D721Med (cell line): ENCODE results near the gene STAC.

Experiments used
- DNase-seq: peaks from one replicate; pipeline ENCODE4 v3.0.0; 2011; ENCODE audit warnings: low spot score; ENCODE audit not compliant: insufficient read length
- FAIRE-seq: peaks from 2 replicates; lab custom pipeline; 2011; peaks lifted over from hg19 to GRCh38; lab: Jason Lieb, UNC
- CTCF ChIP-seq: IDR thresholded peaks from 2 replicates; pipeline ENCODE4 v1.5.1; 2012; ENCODE audit warnings: mild to moderate bottlenecking, control low read depth; ENCODE audit not compliant: insufficient read depth; ENCODE audit errors: missing control alignments

STAC gene

GRCh38 chr3:36579746-36580145 is 199.4 kb downstream of the STAC start:
- DNase-seq (no peak), FAIRE-seq (no peak)
- no peak for TF ChIP-seq CTCF

GRCh38 chr3:36580716-36581115 is 200.4 kb downstream of the STAC start:
- TF ChIP-seq CTCF, result no peak
- no peak for DNase-seq
- no peak for FAIRE-seq

GRCh38 chr3:36591959-36592358 is 211.7 kb downstream of the STAC start:
- TF ChIP-seq CTCF, result no peak
- FAIRE-seq (no peak), DNase-seq (no peak)

DNA sequence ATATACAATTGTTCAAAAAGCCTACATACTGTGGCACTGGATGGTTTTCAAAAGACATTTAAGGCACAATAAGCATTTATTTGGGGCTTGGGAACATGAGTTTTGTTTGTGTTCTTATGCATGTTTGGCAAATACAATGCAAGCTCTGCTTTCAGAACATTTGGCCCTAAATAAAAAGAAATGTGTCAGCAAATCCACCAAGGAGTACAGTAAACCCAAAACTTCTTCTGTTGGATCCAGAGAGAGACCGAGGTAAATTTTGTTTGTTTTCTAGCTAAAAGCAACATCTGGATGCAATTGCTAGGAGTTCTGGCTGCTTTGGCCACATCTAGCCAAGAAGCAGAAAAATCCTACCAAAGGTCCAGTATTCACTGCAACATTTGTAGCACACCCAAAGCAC is 215.2 kb downstream of the STAC start:
- DNase-seq (no peak), FAIRE-seq (no peak)
- TF ChIP-seq CTCF, result no peak

DNA sequence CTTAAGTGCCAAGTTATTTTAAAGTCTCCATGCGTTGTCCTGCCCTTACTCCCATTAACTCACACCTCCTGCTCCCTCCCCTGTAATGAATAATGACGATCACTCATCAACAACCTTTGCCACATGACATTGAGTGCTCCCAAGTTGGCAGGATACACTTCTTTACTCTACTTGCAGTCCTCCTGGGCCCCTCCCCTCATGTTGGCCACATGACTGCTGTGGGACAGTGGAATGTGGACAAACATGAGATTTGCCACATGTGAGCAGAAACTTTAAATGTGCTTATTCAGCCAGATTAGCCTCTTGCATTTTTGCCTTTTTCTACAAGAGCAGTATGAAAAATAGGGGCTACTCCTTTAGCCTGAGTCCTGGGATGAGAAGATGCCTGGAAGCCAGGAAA is 216.1 kb downstream of the STAC start:
- no peak for TF ChIP-seq CTCF
- FAIRE-seq, result no peak
- DNase-seq, result no peak

- DNase-seq (no peak), FAIRE-seq (no peak)
- no peak for TF ChIP-seq CTCF
Measured at GRCh38 chr3:36597422-36597821, 217.1 kb downstream of the STAC start.
